B cell (primary cell): ENCODE measurements around the gene SRGAP1. TPM values are rescaled to one million over a fixed set of nuclear protein-coding genes. Genes with fewer than 3 reads are reported as not detected.

Experiments used
- ATAC-seq: fragments of 200-7000 bp; cut with Tn5 transposase; one replicate; pipeline ENCODE4 v1.10.0; 2021; ENCODE audit warnings: low read depth, mild to moderate bottlenecking, moderate number of reproducible peaks, moderate library complexity
- CTCF ChIA-PET: fragments of 350-600 bp; sonication (Branson Sonifier 250); formaldehyde crosslinking; loops from one replicate; lab custom pipeline; 2021; ENCODE audit warnings: antibody characterized with exemption, inconsistent platforms; lab: Charles Lee
- POLR2A ChIA-PET: fragments of 350-600 bp; sonication (Branson Sonifier 250); formaldehyde crosslinking; loops from one replicate; lab custom pipeline; 2021; ENCODE audit warnings: antibody characterized with exemption; lab: Charles Lee
- DNase-seq: peaks from one replicate; pipeline ENCODE4 v3.0.0; 2013
- H2AFZ ChIP-seq: 2 replicates; pipeline ENCODE4 v1.6.1; 2012; ENCODE audit warnings: mild to moderate bottlenecking, low read depth, low read length; ENCODE audit not compliant: insufficient read depth, poor library complexity, severe bottlenecking
- H3K27ac ChIP-seq, 2 donors: 1 replicate in 1 of 2; 2 replicates in 1 of 2; pipeline ENCODE4 v1.5.1; 2012 to 2013; ENCODE audit warnings: low read length in 2 of 2, mild to moderate bottlenecking in 2 of 2, moderate library complexity in 1 of 2
- H3K27me3 ChIP-seq, 4 experiments: fragments of 200-600 bp in 1 of 4; sonication (generic) in 1 of 4; replicated peaks in 1 of 4; 1 replicate in 2 of 4; 2 replicates in 2 of 4; pipeline versions ENCODE4 v1.6.1 to v1.7.0; 2013 to 2016; ENCODE audit warnings: low read length in 3 of 4, mild to moderate bottlenecking in 2 of 4, mixed read lengths in 1 of 4, moderate library complexity in 1 of 4; ENCODE audit not compliant: insufficient read depth in 4 of 4, control insufficient read depth in 3 of 4; ENCODE audit errors: control extremely low read depth in 1 of 4
- H3K36me3 ChIP-seq, 2 experiments: replicated peaks in 1 of 2; 1 replicate in 1 of 2; 2 replicates in 1 of 2; pipeline versions ENCODE4 v1.6.1 to v1.7.1; 2013; ENCODE audit warnings: low read length in 1 of 2; ENCODE audit not compliant: insufficient read depth in 2 of 2, control insufficient read depth in 1 of 2; ENCODE audit errors: control extremely low read depth in 1 of 2, extremely low read depth in 1 of 2
- H3K4me1 ChIP-seq, 2 donors: fragments of 200-600 bp in 1 of 2; sonication (generic) in 1 of 2; 1 replicate in 1 of 2; 2 replicates in 1 of 2; pipeline versions ENCODE4 v1.5.1 to v1.6.1; 2013 to 2017; ENCODE audit warnings: low read length in 2 of 2; ENCODE audit not compliant: control insufficient read depth in 2 of 2, insufficient read depth in 2 of 2
- H3K4me2 ChIP-seq: replicated peaks from 2 replicates; pipeline ENCODE3; 2012; ENCODE audit warnings: mild to moderate bottlenecking, low read depth, low read length; ENCODE audit not compliant: poor library complexity, severe bottlenecking
- H3K4me3 ChIP-seq, 5 experiments: fragments of 200-600 bp in 1 of 5; sonication (generic) in 1 of 5; 1 replicate in 3 of 5; 2 replicates in 2 of 5; pipeline versions ENCODE4 v1.5.1 to v1.7.0; 2011 to 2016; ENCODE audit warnings: low read length in 4 of 5, mild to moderate bottlenecking in 4 of 5, low read depth in 2 of 5, control low read depth in 1 of 5, moderate library complexity in 1 of 5; ENCODE audit not compliant: insufficient read depth in 1 of 5; ENCODE audit errors: control extremely low read depth in 1 of 5, extremely low read depth in 1 of 5
- H3K79me2 ChIP-seq: fragments of 200-600 bp; sonication (generic); one replicate; pipeline ENCODE4 v1.6.0; 2016; ENCODE audit warnings: low read length; ENCODE audit not compliant: control insufficient read depth, insufficient read depth
- H3K9ac ChIP-seq: fragments of 200-600 bp; sonication (generic); 2 replicates; pipeline ENCODE4 v1.6.1; 2017; ENCODE audit warnings: mild to moderate bottlenecking, low read length, moderate library complexity
- H3K9me3 ChIP-seq, 3 donors: one replicate each; pipeline versions ENCODE4 v1.6.1 to v1.7.1; 2013; ENCODE audit warnings: low read length in 2 of 3; ENCODE audit not compliant: control insufficient read depth in 2 of 3, insufficient read depth in 1 of 3; ENCODE audit errors: control extremely low read depth in 1 of 3
- H4K20me1 ChIP-seq: 2 replicates; pipeline ENCODE4 v1.6.0; 2012; ENCODE audit warnings: mild to moderate bottlenecking, low read length; ENCODE audit not compliant: insufficient read depth, control insufficient read depth, poor library complexity, severe bottlenecking
- H3K27ac Mint-ChIP-seq: one replicate; pipeline ENCODE4 v1.8.0; 2021; ENCODE audit warnings: mixed read lengths
- H3K27me3 Mint-ChIP-seq: one replicate; pipeline ENCODE4 v1.8.0; 2021; ENCODE audit warnings: mixed read lengths
- H3K4me1 Mint-ChIP-seq: one replicate; pipeline ENCODE4 v1.8.0; 2021; ENCODE audit warnings: mixed read lengths
- H3K4me3 Mint-ChIP-seq: one replicate; pipeline ENCODE4 v1.8.0; 2021; ENCODE audit warnings: mixed read lengths
- H3K9me3 Mint-ChIP-seq: one replicate; pipeline ENCODE4 v1.8.0; 2022; ENCODE audit warnings: mixed read lengths; ENCODE audit not compliant: insufficient read depth
- EZH2 ChIP-seq: IDR thresholded peaks from 2 replicates; pipeline ENCODE4 v1.6.1; 2012; ENCODE audit warnings: borderline replicate concordance, low read depth, mild to moderate bottlenecking, moderate library complexity, low read length; ENCODE audit not compliant: insufficient read depth, poor library complexity, severe bottlenecking
- WGBS: methylation state at CpG from one replicate; pipeline ENCODE4 v1.1.5; 2013; ENCODE audit warnings: missing lambda C conversion rate; ENCODE audit not compliant: insufficient coverage; 5-methylcytosine and 5-hydroxymethylcytosine counted together
- intact Hi-C: fragments of 100-400 bp; cut with micrococcal nuclease; formaldehyde crosslinking; loops from one replicate; pipeline ENCODE4 v1.10.0; 2022
- polyA plus RNA-seq: library from polyadenylated mRNA; depleted of rRNA; stranded (reverse); fragments of >200 nt; gene quantifications from 2 replicates; pipeline ENCODE4 v1.2.3, GENCODE V29; 2012
- total RNA-seq, 2 donors: library from RNA; stranded (reverse); fragments of 120-200 nt in 1 of 2; gene quantifications; 1 replicate in 1 of 2; 2 replicates in 1 of 2; pipeline versions ENCODE4 v1.2.3 to v1.2.4, GENCODE V29; 2013 to 2022
- TF ChIP-seq, protein P1 (sequence below): fragments of 200-600 bp; IDR thresholded peaks from one replicate; pipeline ENCODE4 v1.8.0; 2022; ENCODE audit warnings: antibody characterized with exemption, mild to moderate bottlenecking

SRGAP1 gene
- total and polyA plus RNA-seq, 2 donors (not counting 1 experiment from before 2014, with no cell fraction given): under 0.01 to 0.22 TPM

DNA sequence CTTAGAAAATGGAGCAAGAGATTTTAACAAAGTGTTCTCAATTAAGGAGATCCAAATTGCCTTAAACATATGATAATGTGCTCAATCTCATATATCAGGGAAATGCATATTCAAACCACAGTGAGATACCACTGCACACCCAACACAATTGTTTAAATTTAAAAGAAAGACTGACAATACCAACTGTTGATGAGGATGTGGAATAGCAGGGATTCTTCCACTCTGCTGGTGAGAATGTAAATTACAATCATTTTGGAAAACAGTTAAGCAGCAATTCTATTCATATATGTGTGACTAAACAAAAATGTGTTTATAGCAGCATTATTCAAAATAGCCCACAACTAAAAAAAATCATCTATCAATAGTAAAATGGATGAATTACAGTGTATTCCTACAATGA lies 233.4 kb downstream of the SRGAP1 start:
- Histone ChIP-seq H2AFZ (no peak overlapping the region), H3K9ac (no peak overlapping the region), H3K4me2 (no peak overlapping the region), H3K27ac (no peak overlapping the region), H4K20me1 (no peaks in the 10 kb centered on the region), H3K4me1 (no peaks in the 10 kb centered on the region), H3K4me3 (no peak overlapping the region), H3K27me3 (no peaks in the 10 kb centered on the region), H3K36me3 (no peaks in the 10 kb centered on the region), H3K79me2 (no peaks in the 10 kb centered on the region), H3K9me3 (peaks cover 0 to 3% (median 2%) of the 10 kb centered on the region in 3 donors)
- ChIA-PET CTCF (no interaction called here), POLR2A (no interaction called here)
- Mint-ChIP-seq H3K4me1 (no peaks in the 10 kb centered on the region), H3K4me3 (no peak overlapping the region), H3K27ac (no peak overlapping the region), H3K27me3 (no peaks in the 10 kb centered on the region), H3K9me3 (peaks cover 6% of the 10 kb centered on the region)
- ATAC-seq (no peak), DNase-seq (no peak)
- TF ChIP-seq, protein P1, sequence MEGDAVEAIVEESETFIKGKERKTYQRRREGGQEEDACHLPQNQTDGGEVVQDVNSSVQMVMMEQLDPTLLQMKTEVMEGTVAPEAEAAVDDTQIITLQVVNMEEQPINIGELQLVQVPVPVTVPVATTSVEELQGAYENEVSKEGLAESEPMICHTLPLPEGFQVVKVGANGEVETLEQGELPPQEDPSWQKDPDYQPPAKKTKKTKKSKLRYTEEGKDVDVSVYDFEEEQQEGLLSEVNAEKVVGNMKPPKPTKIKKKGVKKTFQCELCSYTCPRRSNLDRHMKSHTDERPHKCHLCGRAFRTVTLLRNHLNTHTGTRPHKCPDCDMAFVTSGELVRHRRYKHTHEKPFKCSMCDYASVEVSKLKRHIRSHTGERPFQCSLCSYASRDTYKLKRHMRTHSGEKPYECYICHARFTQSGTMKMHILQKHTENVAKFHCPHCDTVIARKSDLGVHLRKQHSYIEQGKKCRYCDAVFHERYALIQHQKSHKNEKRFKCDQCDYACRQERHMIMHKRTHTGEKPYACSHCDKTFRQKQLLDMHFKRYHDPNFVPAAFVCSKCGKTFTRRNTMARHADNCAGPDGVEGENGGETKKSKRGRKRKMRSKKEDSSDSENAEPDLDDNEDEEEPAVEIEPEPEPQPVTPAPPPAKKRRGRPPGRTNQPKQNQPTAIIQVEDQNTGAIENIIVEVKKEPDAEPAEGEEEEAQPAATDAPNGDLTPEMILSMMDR: no peak
- TF ChIP-seq EZH2: no peak
- intact Hi-C loops: no loop called here

DNA sequence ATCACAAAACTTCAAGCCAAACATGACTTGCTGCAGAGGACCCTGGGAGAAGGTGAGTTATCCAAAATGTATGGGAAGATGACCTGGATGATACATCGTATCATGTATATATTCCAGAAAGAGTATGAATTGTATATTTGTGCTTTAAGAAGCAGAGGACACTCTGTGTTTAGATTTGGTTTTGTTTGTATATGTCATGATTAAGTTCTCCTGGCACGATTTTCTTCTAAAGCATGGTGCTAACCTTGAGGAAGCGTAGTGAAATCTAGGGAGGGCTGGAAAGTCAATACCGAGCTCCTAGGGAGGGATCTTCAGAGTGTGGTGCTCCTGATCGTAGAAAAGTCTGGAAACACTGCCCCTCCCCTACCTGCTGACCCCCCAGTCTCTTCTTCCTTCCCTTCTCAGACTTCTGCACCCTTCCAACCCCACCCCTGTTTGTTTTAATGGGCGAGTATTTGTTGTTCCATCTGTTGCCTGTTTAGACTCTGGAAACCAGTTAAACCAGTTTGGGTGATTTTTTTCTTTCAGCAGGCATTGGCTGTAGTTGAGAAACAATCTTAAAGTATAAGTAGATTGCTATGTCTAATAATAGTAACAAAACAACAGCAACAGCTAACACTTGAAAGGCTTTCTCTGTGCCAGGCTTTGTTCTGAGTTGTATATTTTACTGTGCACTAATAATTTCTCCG lies 236.0 kb downstream of the SRGAP1 start:
- no peak for ATAC-seq
- POLR2A ChIA-PET: interaction anchor here (0.7 kb wide), 1 partner anchor 1499 kb away, joined by 3 read pairs; no protein-coding TSS in a partner anchor
- no peak overlapping the region for H3K27ac ChIP-seq
- H3K27me3 ChIP-seq: no peaks in the 10 kb centered on the region
- Mint-ChIP-seq H3K27me3 (no peaks in the 10 kb centered on the region), H3K4me1 (no peaks in the 10 kb centered on the region), H3K4me3 (no peak overlapping the region), H3K27ac (no peak overlapping the region), H3K9me3 (peaks cover 6% of the 10 kb centered on the region)
- H3K9me3 ChIP-seq: peaks cover 0 to 2% (median 0%) of the 10 kb centered on the region in 3 donors
- TF ChIP-seq EZH2: no peak
- TF ChIP-seq, protein P1: no peak
- CTCF ChIA-PET: no interaction called here
- intact Hi-C loops: no loop called here
- no peak overlapping the region for H2AFZ ChIP-seq
- H3K9ac ChIP-seq: no peak overlapping the region
- no peaks in the 10 kb centered on the region for H3K4me1 ChIP-seq
- no peaks in the 10 kb centered on the region for H3K79me2 ChIP-seq
- no peak for DNase-seq
- 100% methylated on average over 3 of the region's 7 CpGs for WGBS
- H4K20me1 ChIP-seq: no peaks in the 10 kb centered on the region
- no peaks in the 10 kb centered on the region for H3K36me3 ChIP-seq
- no peak overlapping the region for H3K4me2 ChIP-seq
- H3K4me3 ChIP-seq: no peak overlapping the region
